Neuron (in vitro differentiated cells): ENCODE measurements around the gene LRIG2.
A peak's percentile ranks its signal among the peaks of the same experiment; 100 is the strongest.
"Not testable (repeated sequence)": the region's sequence is repeated elsewhere in the genome, so short reads cannot be mapped to it uniquely, and the experiment has no call there.

Experiments used
- H2AFZ ChIP-seq: one replicate; pipeline ENCODE4 v1.6.1; 2013; ENCODE audit warnings: low read depth, mild to moderate bottlenecking, inconsistent platforms, low read length, moderate library complexity
- H3K27me3 ChIP-seq: one replicate; pipeline ENCODE4 v1.6.1; 2013; ENCODE audit warnings: low read length; ENCODE audit not compliant: insufficient read depth
- H3K36me3 ChIP-seq: one replicate; pipeline ENCODE4 v1.6.1; 2013; ENCODE audit warnings: low read length; ENCODE audit not compliant: insufficient read depth
- H3K4me1 ChIP-seq: one replicate; pipeline ENCODE4 v1.6.1; 2013; ENCODE audit warnings: low read length; ENCODE audit not compliant: insufficient read depth
- H3K4me3 ChIP-seq: 2 replicates; pipeline ENCODE4 v1.5.1; 2013; ENCODE audit warnings: mild to moderate bottlenecking, low read length, moderate library complexity
- H3K9me3 ChIP-seq: one replicate; pipeline ENCODE4 v1.6.1; 2013; ENCODE audit warnings: low read length

LRIG2 gene, protein sequence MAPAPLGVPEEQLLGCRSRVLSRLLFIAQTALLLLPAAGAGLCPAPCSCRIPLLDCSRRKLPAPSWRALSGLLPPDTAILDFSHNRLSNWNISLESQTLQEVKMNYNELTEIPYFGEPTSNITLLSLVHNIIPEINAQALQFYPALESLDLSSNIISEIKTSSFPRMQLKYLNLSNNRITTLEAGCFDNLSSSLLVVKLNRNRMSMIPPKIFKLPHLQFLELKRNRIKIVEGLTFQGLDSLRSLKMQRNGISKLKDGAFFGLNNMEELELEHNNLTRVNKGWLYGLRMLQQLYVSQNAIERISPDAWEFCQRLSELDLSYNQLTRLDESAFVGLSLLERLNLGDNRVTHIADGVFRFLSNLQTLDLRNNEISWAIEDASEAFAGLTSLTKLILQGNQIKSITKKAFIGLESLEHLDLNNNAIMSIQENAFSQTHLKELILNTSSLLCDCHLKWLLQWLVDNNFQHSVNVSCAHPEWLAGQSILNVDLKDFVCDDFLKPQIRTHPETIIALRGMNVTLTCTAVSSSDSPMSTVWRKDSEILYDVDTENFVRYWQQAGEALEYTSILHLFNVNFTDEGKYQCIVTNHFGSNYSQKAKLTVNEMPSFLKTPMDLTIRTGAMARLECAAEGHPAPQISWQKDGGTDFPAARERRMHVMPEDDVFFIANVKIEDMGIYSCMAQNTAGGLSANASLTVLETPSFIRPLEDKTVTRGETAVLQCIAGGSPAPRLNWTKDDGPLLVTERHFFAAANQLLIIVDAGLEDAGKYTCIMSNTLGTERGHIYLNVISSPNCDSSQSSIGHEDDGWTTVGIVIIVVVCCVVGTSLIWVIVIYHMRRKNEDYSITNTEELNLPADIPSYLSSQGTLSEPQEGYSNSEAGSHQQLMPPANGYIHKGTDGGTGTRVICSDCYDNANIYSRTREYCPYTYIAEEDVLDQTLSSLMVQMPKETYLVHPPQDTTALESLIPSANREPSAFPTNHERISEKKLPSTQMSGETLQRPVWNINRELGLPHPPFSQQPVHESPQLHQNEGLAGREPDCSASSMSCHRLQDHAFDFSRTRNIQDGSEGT

DNA sequence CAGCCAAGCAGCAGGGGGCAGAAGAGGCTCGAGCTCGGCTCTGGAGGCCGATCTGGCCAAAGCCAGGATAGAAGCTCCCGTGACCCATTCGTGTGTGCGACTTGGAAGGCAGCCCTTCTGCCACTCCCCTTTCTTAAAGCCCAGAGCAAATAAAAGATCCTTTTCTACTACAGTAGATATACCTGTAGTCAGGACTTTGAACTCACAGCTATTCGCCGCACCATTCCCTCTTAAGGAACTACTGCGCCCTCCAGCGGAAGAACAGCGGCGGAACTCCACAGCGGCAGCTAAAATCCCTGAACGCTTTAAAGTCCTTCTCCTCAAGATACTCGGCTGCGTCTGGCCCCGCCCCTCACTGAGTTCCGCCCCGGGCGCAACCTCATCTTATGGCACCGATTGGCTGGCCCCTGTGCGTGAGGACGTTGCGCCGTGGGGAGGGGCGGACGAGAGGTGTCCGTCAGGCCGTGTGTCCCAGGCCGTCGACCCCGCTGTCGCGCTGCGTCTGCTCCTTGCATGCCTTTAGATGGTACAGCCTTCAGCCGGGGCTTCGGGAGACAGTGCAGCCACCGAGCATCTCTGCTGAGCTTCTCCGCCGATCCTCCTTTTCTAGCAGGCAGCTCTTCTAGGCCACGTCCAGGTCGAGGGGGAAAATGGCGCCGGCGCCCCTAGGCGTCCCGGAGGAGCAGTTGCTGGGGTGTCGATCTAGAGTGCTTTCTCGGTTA is at the start of gene LRIG2:
Gene LRIG2 (plus strand): TSS at position 442 of the 722 bp plus-strand sequence. CDS start 209 bp downstream, at position 651.
- peaks cover 11% of the 10 kb centered on the region for H3K4me1 ChIP-seq
- peak within 1 kb of the TSS; percentile 85 for H3K4me3 ChIP-seq
- H3K36me3 ChIP-seq = peaks cover 8% of the 10 kb centered on the region
- H2AFZ ChIP-seq = peak within 1 kb of the TSS; percentile 78
- no peaks in the 10 kb centered on the region for H3K9me3 ChIP-seq
- H3K27me3 ChIP-seq = no peaks in the 10 kb centered on the region

DNA sequence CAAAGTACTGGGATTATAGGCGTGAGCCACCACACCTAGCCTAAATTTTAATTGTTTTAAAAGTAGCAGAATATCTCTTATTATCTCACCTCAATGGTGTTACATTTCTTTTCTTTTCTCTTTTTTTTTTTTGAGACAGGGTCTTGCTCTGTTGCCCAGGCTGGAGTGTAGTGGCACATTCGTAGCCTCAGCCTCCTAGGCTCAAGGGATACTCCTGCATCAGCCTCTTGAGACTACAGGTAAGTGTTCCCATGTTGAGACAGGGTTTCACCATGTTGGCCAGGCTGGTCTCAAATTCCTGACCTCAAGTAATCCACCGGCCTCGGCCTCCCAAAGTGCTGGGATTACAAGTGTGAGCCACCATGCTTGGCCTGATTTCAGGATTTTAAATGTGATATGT is 49.7 kb upstream of the LRIG2 start:
- H3K9me3 ChIP-seq, H3K36me3 ChIP-seq, H3K4me3 ChIP-seq, H3K4me1 ChIP-seq, H3K27me3 ChIP-seq, H2AFZ ChIP-seq: not testable (repeated sequence)

DNA sequence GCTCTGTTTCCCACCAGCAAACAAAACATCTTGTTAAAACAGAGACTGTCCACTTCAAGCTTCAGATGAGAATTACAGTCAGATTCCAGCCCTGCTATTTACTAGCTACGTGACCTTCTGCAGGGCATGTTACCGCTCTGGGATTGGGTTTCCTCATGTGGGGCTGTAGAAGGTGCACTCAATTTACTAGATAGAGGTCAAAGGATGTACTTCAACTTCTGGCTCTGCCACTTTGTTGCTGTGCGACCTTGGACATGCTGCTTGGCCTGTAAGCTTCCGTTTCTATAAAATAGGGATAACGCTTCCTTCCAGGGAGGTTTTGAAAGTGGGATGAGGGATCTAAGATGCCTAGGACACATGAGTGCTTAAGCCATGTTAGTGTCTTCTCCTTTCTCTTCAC is 46.0 kb upstream of the LRIG2 start:
- H3K9me3 ChIP-seq = no peaks in the 10 kb centered on the region

DNA sequence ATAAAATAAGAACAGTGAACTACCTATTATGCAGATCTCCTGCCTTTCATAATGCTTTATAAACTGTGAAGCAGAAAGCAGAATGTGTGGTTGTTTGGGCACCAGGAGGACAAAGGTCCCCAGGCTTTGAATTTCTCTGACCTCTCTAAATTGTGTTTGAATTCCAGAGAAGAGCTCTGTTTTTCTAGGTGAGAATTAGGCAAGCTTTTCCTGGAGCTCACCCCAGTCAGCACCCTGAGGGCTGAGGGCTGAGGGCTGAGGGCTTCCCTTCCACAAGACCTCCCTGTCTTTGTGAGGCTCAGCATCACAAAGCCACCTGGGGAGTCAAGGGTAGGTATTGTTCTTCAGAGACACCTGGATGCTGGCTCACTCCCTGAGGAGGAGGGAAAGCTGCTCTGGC is 45.5 kb upstream of the LRIG2 start:
- Histone ChIP-seq H2AFZ (no peak overlapping the region), H3K4me1 (no peaks in the 10 kb centered on the region), H3K27me3 (no peaks in the 10 kb centered on the region), H3K36me3 (peaks cover 2% of the 10 kb centered on the region), H3K4me3 (no peak overlapping the region), H3K9me3 (no peaks in the 10 kb centered on the region)

More for the DNA sequence above, 46.0 kb upstream of the LRIG2 start:
- Histone ChIP-seq H3K4me1 (no peaks in the 10 kb centered on the region), H3K36me3 (peaks cover 2% of the 10 kb centered on the region), H3K4me3 (no peak overlapping the region), H3K27me3 (no peaks in the 10 kb centered on the region), H2AFZ (no peak overlapping the region)

DNA sequence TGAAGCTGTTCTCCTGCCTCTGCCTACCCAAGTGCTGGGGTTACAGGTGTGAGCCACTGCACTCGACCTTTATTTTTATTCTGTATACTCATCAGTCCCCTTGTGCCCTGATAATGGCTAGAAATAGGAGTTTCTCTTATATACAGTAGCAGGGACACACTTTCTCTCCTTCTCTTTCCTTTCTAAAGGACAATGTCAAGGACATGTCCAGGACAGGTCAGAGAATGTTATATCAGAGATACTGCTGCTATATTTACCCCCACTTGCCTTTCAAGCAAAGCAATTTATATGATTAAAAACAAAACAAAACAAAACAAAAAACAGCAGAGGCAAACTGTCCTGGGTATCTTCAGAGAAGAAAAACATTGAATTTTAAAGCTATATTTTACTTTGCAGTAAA is 43.2 kb upstream of the LRIG2 start:
- Histone ChIP-seq H3K4me1 (no peaks in the 10 kb centered on the region), H3K27me3 (no peaks in the 10 kb centered on the region), H3K9me3 (no peaks in the 10 kb centered on the region), H3K36me3 (no peaks in the 10 kb centered on the region), H2AFZ (no peak overlapping the region), H3K4me3 (no peak overlapping the region)

DNA sequence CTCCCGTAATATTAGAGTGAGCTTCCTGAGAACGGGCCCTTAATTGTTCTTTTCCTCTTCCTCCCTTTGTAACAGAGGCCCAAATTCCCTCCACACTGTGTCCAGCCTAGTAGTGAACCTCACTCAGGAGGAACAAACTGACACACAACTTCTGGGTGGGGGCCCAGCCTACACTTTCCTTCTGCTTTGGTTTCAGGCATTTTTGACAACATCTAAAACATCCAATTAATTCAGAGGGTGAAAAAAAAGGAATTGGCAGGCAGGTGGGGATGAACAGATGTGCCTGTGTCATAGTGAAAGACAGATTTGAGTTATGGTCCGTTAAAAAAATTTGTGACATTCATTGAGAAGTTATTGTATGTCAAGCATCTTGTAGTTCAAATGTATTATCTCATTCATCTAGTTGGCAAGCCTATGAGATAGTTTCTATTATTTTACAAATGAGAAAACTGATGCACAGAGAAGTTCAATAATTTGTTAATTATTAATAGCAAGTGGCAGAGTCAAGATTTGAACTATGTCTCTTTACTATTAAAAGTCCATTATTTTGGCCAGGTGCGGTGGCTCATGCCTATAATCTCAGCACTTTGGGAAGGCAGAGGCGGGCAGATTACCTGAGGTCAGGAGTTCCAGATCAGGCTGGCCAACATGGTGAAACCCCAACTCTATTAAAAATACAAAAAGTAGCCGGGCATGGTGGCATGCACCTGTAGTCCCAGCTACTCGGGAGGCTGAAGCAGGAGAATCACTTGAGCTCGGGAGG is 41.6 kb upstream of the LRIG2 start:
- no peak overlapping the region for H2AFZ ChIP-seq
- H3K4me3 ChIP-seq = no peak overlapping the region
- H3K9me3 ChIP-seq = no peaks in the 10 kb centered on the region
- no peaks in the 10 kb centered on the region for H3K36me3 ChIP-seq
- no peaks in the 10 kb centered on the region for H3K27me3 ChIP-seq
- H3K4me1 ChIP-seq = no peaks in the 10 kb centered on the region

DNA sequence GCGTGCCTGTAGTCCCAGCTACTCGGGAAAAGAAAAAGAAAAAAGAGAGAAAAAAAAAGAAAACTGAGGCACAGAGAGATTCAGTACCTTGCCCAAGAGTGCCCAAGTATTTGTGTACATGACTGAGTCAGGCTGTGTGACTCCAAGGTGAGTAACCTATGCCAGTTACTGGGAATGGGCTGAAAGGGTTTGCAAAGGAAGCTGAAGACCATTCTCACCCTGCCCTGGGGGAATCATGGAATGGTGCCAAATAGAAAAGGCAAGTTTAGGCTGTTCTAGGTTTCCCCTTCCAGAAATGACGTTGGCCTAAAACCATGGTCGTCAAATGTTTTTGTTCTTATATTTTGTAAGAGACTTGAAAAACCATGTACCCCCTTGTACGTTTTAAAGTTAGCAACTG is 37.9 kb upstream of the LRIG2 start:
- Histone ChIP-seq H3K4me3 (no peak overlapping the region), H3K36me3 (no peaks in the 10 kb centered on the region), H3K9me3 (no peaks in the 10 kb centered on the region), H3K27me3 (no peaks in the 10 kb centered on the region), H3K4me1 (no peaks in the 10 kb centered on the region), H2AFZ (no peak overlapping the region)

DNA sequence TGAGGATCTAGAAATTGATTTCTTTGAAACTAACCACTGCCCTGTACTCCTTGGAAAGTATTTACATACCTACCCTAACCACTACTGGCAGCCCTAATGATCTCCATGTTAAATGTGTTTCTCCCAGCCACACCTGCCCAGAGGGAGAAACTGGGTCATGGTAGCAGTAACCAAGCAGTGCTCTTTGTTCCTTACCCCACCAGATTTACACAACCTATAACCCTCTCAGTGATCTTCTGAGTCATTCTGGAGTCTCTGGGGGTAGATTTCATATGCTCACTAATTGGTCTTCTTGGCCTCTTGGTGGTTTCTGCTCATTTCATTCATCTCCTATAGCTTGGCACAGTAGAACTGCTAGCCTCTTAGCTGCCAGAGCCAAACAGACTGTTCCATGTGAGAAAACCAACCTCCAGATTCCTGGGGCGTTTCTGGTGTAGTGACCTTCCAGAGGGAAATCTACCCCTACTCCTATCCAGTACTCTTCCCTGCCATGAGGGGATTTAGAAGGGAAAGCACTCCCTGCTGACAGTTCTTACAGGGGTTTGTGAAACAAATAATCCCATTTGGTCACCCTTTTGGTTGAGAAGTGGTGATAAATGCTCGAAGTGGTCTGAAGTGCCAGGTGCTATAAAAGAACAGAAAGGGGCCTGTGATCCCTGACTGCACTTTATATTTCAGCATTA is 36.2 kb upstream of the LRIG2 start:
- Histone ChIP-seq H3K4me1 (peaks cover 4% of the 10 kb centered on the region), H3K9me3 (no peaks in the 10 kb centered on the region), H3K36me3 (no peaks in the 10 kb centered on the region), H3K4me3 (no peak overlapping the region), H2AFZ (no peak overlapping the region), H3K27me3 (no peaks in the 10 kb centered on the region)

DNA sequence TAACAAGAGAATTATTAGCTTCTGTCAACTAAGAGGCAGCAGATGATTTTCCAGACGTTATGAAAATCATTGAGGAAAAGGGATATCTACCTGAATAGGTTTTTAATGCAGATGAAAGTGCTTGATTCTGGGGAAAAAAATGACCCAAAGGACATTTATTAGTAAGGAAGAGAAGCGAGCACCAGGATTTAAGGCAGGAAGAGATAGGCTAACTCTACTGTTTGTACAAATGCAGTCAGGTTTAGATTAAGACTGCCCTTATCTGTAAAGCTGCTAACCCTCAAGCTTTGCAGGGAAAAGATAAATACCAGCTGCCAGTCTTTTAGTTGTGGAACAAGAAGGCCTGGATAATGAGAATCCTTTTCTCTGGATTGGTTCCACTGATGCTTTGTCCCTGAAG is 33.0 kb upstream of the LRIG2 start:
- no peaks in the 10 kb centered on the region for H3K36me3 ChIP-seq
- no peaks in the 10 kb centered on the region for H3K9me3 ChIP-seq
- H3K4me1 ChIP-seq = peaks cover 21% of the 10 kb centered on the region
- no peaks in the 10 kb centered on the region for H3K27me3 ChIP-seq
- no peak overlapping the region for H3K4me3 ChIP-seq
- no peak overlapping the region for H2AFZ ChIP-seq

DNA sequence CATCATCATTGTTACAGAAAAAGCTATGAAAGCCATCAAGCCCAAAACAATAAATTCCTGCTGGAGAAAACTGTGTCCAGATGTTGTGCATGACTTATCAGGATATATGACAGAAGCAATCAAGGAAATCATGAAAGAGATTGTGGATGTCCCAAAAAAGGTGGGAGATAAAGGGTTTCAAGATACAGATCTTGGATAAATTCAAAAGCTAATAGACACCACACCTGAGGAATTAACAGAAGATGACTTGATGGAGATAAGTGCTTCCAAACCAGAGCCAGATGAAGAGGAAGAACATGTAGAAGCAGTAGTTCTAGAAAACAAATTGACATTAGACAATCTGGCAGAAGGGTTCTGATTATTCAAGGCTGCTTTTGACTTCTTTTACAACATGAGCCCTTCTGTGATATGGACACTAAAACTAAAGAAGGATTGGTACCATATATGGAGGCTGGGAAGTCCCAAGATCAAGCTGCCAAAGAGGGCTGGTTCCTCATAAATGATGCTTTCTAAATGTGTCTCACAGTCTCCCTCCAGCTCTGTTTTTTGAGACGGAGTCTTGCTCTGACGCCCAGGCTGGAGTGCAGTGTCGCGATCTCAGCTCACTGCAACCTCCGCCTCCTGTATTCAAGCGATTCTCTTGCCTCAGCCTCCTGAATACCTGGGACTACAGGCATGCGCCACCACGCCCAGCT is 32.1 kb upstream of the LRIG2 start:
- H3K4me1 ChIP-seq = peaks cover 21% of the 10 kb centered on the region
- H3K9me3 ChIP-seq = no peaks in the 10 kb centered on the region
- no peak overlapping the region for H2AFZ ChIP-seq
- H3K4me3 ChIP-seq = no peak overlapping the region
- H3K36me3 ChIP-seq = no peaks in the 10 kb centered on the region
- no peaks in the 10 kb centered on the region for H3K27me3 ChIP-seq

DNA sequence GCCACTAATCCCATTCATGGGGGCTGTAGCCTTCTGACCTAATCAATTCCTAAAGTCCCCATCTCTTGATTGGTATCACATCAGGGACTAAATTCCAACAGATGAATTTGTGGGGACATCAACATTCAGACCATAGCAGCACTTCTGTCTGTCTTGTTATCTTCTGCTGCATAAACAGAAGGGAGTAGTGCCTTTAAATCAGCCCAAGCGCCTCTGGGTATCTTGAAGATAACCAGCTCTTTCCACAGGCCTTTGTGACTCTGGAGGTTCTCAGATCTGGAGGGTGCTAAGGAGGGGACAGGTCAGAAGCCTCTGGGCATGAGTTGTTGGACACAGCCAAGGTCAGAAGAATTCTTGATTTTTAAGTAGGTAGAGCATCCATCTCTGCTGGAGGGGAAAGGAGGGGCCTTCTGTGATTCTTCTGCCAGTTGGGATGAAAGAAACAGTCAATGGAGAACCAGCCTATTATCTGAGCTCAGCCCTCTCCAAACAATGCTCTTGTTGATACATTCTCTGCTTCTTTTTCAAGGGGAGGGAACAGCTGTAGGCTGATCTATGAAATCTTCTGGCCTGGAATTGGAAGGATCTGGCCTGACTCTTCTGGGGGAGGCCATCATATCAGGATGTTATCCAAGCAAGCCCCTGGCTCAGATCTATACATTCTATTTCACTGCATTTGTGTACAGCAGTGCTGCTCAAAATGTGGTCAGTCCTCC is 31.3 kb upstream of the LRIG2 start:
- Histone ChIP-seq H3K4me3 (peak overlapping the region; percentile 35), H3K9me3 (no peaks in the 10 kb centered on the region), H2AFZ (peak overlapping the region; percentile 80), H3K4me1 (peaks cover 21% of the 10 kb centered on the region), H3K36me3 (no peaks in the 10 kb centered on the region), H3K27me3 (no peaks in the 10 kb centered on the region)
